ENCODE measurements around the gene UGT2B11.
"Not testable (repeated sequence)": the region's sequence is repeated elsewhere in the genome, so short reads cannot be mapped to it uniquely, and the experiment has no call there.

GRCh38 chr4:69198506-69198905 lies 16.0 kb downstream of the UGT2B11 start:
- not testable (repeated sequence) for TF ChIP-seq EZH2 (IDR thresholded peaks at IDR 0.05; ENCODE audit: borderline replicate concordance, insufficient read depth, low read depth, low read length, poor library complexity, severe bottlenecking); CTCF (IDR thresholded peaks at IDR 0.05)
